HG03025 (cell line): ENCODE measurements around the gene FAM50B.

Experiments
- ATAC-seq: cut with Tn5 transposase; IDR thresholded peaks from one replicate; pipeline ENCODE4 v1.9.1; 2021; ENCODE audit warnings: mild to moderate bottlenecking, moderate library complexity; ENCODE audit not compliant: unreplicated experiment, low FRiP score

The FAM50B gene

GRCh38 chr6:3888153-3888957 is 39.2 kb downstream of the FAM50B start:
- ATAC-seq: no peak

DNA sequence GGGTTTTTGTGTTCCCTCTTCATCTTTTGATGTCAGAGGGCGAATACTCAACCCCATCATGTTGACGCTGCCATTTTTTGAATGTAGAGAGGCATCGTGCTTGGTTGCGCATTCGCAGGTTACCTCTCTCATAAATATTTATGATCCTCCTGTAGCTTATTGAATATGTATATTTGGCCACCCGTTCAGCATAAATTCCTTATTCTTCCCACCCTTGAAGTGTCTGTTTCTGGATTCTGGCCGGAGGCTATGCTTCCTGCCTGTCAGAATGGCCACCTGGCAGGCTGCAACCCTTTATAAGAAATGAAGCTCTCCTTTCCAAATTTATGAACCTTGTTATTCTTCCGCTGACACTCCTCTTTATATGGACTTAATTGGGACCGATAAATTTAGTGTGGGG is 40.9 kb downstream of the FAM50B start:
- no peak for ATAC-seq

DNA sequence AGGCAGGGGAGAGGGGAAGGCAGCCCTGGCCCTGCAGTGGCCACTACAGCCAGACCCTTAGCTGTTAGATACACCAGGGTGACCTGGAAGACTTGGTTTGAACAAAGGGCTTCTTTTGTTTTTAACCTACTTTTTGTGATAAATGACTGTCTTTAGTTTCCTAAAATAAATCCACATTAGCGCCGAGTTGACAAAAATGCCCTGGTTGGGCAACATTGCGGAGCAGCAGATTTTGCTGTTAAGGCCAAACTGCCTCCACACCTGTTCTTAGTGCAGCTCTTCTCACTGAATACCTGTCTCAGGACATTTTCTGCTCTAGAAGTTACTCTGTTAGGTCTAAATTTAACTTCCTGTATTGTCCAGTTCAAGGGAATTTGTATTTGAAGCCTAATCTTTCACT is 42.7 kb downstream of the FAM50B start:
- no peak for ATAC-seq

DNA sequence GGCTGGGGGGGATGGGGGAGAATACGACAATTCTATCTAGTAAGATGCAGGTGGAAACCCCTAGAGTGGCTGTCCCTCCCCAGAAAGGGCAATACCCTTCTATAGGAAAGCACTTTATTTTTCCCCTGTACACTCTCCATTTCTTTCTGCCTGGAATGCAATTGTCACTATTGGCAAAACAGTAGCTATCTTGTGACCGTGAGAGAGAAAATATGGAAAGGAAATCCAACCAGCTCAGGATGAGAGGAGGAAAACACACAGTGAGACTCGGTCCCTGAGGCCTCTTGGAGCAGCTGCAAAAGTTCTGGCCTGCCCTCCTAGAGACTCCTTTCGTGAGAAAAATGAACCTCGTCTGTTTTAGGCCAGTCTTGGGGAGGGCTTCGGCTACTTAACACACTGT is 43.4 kb downstream of the FAM50B start:
- ATAC-seq: no peak

DNA sequence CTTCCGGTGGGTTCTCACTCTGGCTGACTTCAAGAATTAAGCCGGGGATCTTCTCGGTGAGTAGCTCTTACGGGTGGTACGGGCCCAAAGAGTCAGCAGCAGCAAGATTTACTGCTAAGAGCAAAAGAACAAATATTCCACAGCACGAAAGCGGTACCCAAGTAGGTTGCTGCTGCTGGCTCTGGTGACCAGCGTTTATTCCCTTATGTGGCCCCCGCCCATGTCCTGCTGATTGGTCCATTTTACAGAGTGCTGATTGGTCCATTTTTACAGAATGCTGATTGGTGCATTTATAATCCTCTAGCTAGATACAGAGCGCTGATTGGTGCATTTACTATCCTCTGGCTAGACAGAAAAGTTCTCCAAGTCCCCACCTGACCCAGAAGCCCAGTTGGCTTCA is 44.3 kb downstream of the FAM50B start:
- ATAC-seq: no peak

- no peak for ATAC-seq
Observed at GRCh38 chr6:3893917-3894316, 44.7 kb downstream of the FAM50B start.

- ATAC-seq: no peak
Observed at GRCh38 chr6:3894590-3895311, 45.6 kb downstream of the FAM50B start.

DNA sequence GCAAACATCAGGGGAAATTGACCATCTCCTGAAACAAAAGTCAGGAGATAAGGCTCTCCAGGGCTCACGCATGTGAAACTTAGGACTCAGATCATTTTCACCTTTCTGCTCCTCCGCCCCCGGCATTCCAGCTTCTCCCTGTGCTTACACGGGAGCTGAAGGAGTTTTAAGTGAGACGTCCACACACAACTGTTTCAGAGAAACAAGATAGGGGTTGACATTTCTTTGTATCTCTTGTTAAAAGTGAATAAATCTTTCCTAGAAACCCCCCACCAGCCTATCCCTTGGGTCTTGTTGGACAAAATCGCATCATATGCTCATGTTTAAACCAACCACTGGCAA is 46.1 kb downstream of the FAM50B start:
- no peak for ATAC-seq

GRCh38 chr6:3895805-3896204 is 46.6 kb downstream of the FAM50B start:
- ATAC-seq: no peak

- no peak for ATAC-seq
Observed at GRCh38 chr6:3898265-3898994, 49.3 kb downstream of the FAM50B start.

DNA sequence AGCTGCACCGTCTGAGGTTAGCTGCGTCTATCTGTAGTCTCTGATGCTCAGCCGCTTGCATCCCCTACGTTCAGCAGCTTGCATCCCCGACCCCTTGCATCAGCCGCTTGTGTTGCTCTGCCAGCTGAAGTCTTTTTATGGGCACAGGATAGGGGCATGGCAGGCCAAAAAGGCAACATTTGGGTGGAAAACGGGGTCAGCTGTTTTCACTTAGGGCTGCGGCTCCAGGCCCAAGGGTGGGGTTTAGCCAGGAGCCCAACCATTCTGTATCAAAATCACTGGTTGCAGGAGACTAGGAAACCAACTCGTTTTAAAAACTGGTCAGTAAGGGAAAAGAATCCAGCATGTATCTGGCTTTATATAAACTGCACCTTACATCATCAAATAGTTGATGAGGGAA is 49.9 kb downstream of the FAM50B start:
- no peak for ATAC-seq

DNA sequence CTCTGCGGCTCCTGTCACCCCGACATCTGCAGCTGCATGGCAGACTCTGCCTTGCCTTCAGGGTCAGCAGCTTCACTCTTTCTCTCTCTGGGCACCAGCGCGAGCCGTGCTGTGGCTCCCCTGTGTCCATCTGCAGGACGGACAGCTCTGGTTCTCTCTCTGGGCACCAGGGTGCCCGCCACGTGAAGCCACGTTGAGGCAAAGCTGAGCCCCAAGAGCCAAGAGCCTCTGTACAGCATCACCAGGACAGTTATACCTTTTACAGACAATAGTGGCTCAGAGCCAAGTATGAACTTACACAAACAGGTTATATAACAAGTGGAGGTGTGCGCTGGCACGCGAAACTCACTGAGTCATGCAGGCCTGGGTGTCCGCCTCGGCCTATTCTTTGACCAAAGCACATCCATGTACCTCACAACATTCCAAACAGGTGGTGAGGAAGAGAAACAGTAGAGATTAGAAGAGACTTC is 50.8 kb downstream of the FAM50B start:
- ATAC-seq: no peak
